MG63 (cell line): Measurements from ENCODE around the gene CCDC138. TPM values are rescaled to one million over a fixed set of nuclear protein-coding genes. Genes with fewer than 3 reads are reported as not detected.

ENCODE experiments used
- DNase-seq: peaks from one replicate; pipeline ENCODE4 v3.0.0-alpha.2; 2020
- H3K27me3 ChIP-seq: fragments of 250-450 bp; sonication (Bioruptor Pico); 2 replicates; pipeline ENCODE4 v1.5.1; 2020; ENCODE audit warnings: mild to moderate bottlenecking, moderate library complexity
- H3K36me3 ChIP-seq: fragments of 250-450 bp; sonication (Bioruptor Pico); 2 replicates; pipeline ENCODE4 v1.5.1; 2020; ENCODE audit warnings: mild to moderate bottlenecking, moderate library complexity
- H3K4me3 ChIP-seq: fragments of 250-450 bp; sonication (Bioruptor Pico); 2 replicates; pipeline ENCODE4 v1.5.1; 2020; ENCODE audit warnings: mild to moderate bottlenecking, moderate library complexity
- H3K9me3 ChIP-seq: fragments of 250-450 bp; sonication (Bioruptor Pico); 2 replicates; pipeline ENCODE4 v1.5.1; 2020; ENCODE audit warnings: mild to moderate bottlenecking, moderate library complexity
- total RNA-seq: library from RNA; depleted of rRNA; stranded (reverse); fragments of >200 nt; shearing (Covaris generic); gene quantifications from 2 replicates; pipeline ENCODE4 v1.2.3, GENCODE V29; 2014; ENCODE audit warnings: low replicate concordance; rRNA removed

CCDC138 gene
- total RNA-seq, 1 experiment from 2014 or later, result 11.3 TPM

- DNase-seq, result no peak
- no peaks in the 10 kb centered on the region for H3K27me3 ChIP-seq
- H3K4me3 ChIP-seq, result no peak overlapping the region
- H3K36me3 ChIP-seq, result no peaks in the 10 kb centered on the region
- H3K9me3 ChIP-seq, result no peaks in the 10 kb centered on the region
Measured at GRCh38 chr2:108919571-108920373, 133.2 kb downstream of the CCDC138 start.

- no peaks in the 10 kb centered on the region for H3K9me3 ChIP-seq
- H3K27me3 ChIP-seq, result no peaks in the 10 kb centered on the region
- no peak for DNase-seq
- no peak overlapping the region for H3K4me3 ChIP-seq
- no peaks in the 10 kb centered on the region for H3K36me3 ChIP-seq
Measured at GRCh38 chr2:108920686-108921085, 134.1 kb downstream of the CCDC138 start.

- no peaks in the 10 kb centered on the region for H3K27me3 ChIP-seq
- H3K4me3 ChIP-seq, result no peak overlapping the region
- H3K36me3 ChIP-seq, result no peaks in the 10 kb centered on the region
- DNase-seq, result no peak
- H3K9me3 ChIP-seq, result no peaks in the 10 kb centered on the region
Measured at GRCh38 chr2:108921096-108922030, 134.8 kb downstream of the CCDC138 start.

GRCh38 chr2:108922141-108922915 lies 135.8 kb downstream of the CCDC138 start:
- Histone ChIP-seq H3K36me3 (no peaks in the 10 kb centered on the region), H3K9me3 (no peaks in the 10 kb centered on the region), H3K4me3 (no peak overlapping the region), H3K27me3 (no peaks in the 10 kb centered on the region)
- peak; percentile 58 for DNase-seq

- H3K9me3 ChIP-seq, result no peaks in the 10 kb centered on the region
- no peak overlapping the region for H3K4me3 ChIP-seq
- DNase-seq, result no peak
- H3K36me3 ChIP-seq, result no peaks in the 10 kb centered on the region
- H3K27me3 ChIP-seq, result no peaks in the 10 kb centered on the region
Measured at GRCh38 chr2:108923019-108923700, 136.6 kb downstream of the CCDC138 start.

GRCh38 chr2:108923736-108924579 lies 137.4 kb downstream of the CCDC138 start:
- H3K36me3 ChIP-seq, result no peaks in the 10 kb centered on the region
- H3K27me3 ChIP-seq, result no peaks in the 10 kb centered on the region
- no peak for DNase-seq

GRCh38 chr2:108924580-108925251 lies 138.1 kb downstream of the CCDC138 start:
- no peak for DNase-seq
- Histone ChIP-seq H3K9me3 (no peaks in the 10 kb centered on the region), H3K27me3 (no peaks in the 10 kb centered on the region), H3K36me3 (no peaks in the 10 kb centered on the region), H3K4me3 (no peak overlapping the region)

More at GRCh38 chr2:108923736-108924579, 137.4 kb downstream of the CCDC138 start:
- Histone ChIP-seq H3K4me3 (no peak overlapping the region), H3K9me3 (no peaks in the 10 kb centered on the region)

- H3K27me3 ChIP-seq, result no peaks in the 10 kb centered on the region
- no peak for DNase-seq
- no peaks in the 10 kb centered on the region for H3K36me3 ChIP-seq
- H3K9me3 ChIP-seq, result no peaks in the 10 kb centered on the region
- H3K4me3 ChIP-seq, result no peak overlapping the region
Measured at GRCh38 chr2:108925286-108925685, 138.7 kb downstream of the CCDC138 start.

GRCh38 chr2:108925735-108926134 lies 139.2 kb downstream of the CCDC138 start:
- H3K9me3 ChIP-seq, result no peaks in the 10 kb centered on the region
- no peak overlapping the region for H3K4me3 ChIP-seq
- no peak for DNase-seq
- no peaks in the 10 kb centered on the region for H3K27me3 ChIP-seq
- no peaks in the 10 kb centered on the region for H3K36me3 ChIP-seq

Other genes with a start within 250 kb of the CCDC138 start
- gene RANBP2, start 67.3 kb upstream of the CCDC138 start, total RNA-seq, result 13.4 and 25.7 TPM in 2 replicates
- not detected in 2 replicates for gene EDAR, start 202.4 kb downstream of the CCDC138 start, total RNA-seq